Activated CD8-positive, alpha-beta T cell treated with anti-CD3 and anti-CD28 coated beads, Interleukin-2, amount 10 ng/mL, durations not matched to agents 7 days and 5 days (primary cell): Measurements from ENCODE around the gene AMN1. TPM values are rescaled to one million over a fixed set of nuclear protein-coding genes. Genes with fewer than 3 reads are reported as not detected.
"Not testable (repeated sequence)": the region's sequence is repeated elsewhere in the genome, so short reads cannot be mapped to it uniquely, and the experiment has no call there.

Experiments used
- ATAC-seq: fragments of 150-1000 bp; cut with Tn5 transposase; one replicate; pipeline ENCODE4 v1.10.0; 2021; ENCODE audit warnings: moderate library complexity
- CTCF ChIA-PET: fragments of 350-600 bp; sonication (Branson Sonifier 250); formaldehyde crosslinking; loops from one replicate; lab custom pipeline; 2021; ENCODE audit warnings: antibody characterized with exemption; lab: Charles Lee
- POLR2A ChIA-PET: fragments of 350-600 bp; sonication (Branson Sonifier 250); formaldehyde crosslinking; loops from one replicate; lab custom pipeline; 2021; ENCODE audit warnings: antibody characterized with exemption; lab: Charles Lee
- DNase-seq: peaks from one replicate; pipeline ENCODE4 v3.0.0-alpha.2; 2020
- H3K27ac Mint-ChIP-seq: one replicate; pipeline ENCODE4 v1.8.0; 2021; ENCODE audit warnings: mild to moderate bottlenecking, mixed read lengths
- H3K27me3 Mint-ChIP-seq: one replicate; pipeline ENCODE4 v1.8.0; 2021; ENCODE audit warnings: low read depth, mixed read lengths
- H3K36me3 Mint-ChIP-seq: one replicate; pipeline ENCODE4 v1.8.0; 2021; ENCODE audit warnings: low read depth, mixed read lengths
- H3K4me1 Mint-ChIP-seq: one replicate; pipeline ENCODE4 v1.8.0; 2021; ENCODE audit warnings: low read depth, mixed read lengths
- H3K4me3 Mint-ChIP-seq: one replicate; pipeline ENCODE4 v1.8.0; 2021; ENCODE audit warnings: mild to moderate bottlenecking, mixed read lengths
- H3K9me3 Mint-ChIP-seq: one replicate; pipeline ENCODE4 v1.8.0; 2022; ENCODE audit warnings: mixed read lengths; ENCODE audit not compliant: insufficient read depth
- total RNA-seq, 2 experiments: library from RNA; stranded (reverse); gene quantifications; one replicate each; pipeline ENCODE4 v1.2.3, GENCODE V29; 2021

Gene AMN1
- total RNA-seq = 1 to 10 TPM; 3.4 to 3.5 TPM

GRCh38 chr12:31728917-31729640 lies at the start of gene AMN1:
AMN1 (minus strand) TSS chr12:31729021; CDS start chr12:31729008, 13 bp downstream.
- Mint-ChIP-seq H3K9me3 (peaks cover 25% of the 10 kb centered on the region), H3K4me1 (peaks cover 51% of the 10 kb centered on the region)
- POLR2A ChIA-PET = interaction anchor here (0.5 to 3.0 kb wide), 17 partner anchors 8 to 231 kb away, joined by 3 to 25 read pairs (median 4); partner anchors contain the start of genes ETFBKMT and RESF1

GRCh38 chr12:31773867-31774266 lies 45.0 kb upstream of the AMN1 start:
- ChIA-PET POLR2A (no interaction called here), CTCF (no interaction called here)
- no peak for DNase-seq

More at GRCh38 chr12:31728917-31729640, at the start of gene AMN1:
- peak within 1 kb of the TSS; percentile 99 for H3K27ac Mint-ChIP-seq
- H3K36me3 Mint-ChIP-seq = peaks cover 45% of the 10 kb centered on the region
- DNase-seq = peak; percentile 99
- peak; percentile 97 for ATAC-seq
- H3K4me3 Mint-ChIP-seq = peak within 1 kb of the TSS; percentile 96
- CTCF ChIA-PET = interaction anchor here (0.7 to 1.4 kb wide), 11 partner anchors 17 to 409 kb away, joined by 3 to 6 read pairs (median 3); no protein-coding TSS in a partner anchor
- no peaks in the 10 kb centered on the region for H3K27me3 Mint-ChIP-seq

DNA sequence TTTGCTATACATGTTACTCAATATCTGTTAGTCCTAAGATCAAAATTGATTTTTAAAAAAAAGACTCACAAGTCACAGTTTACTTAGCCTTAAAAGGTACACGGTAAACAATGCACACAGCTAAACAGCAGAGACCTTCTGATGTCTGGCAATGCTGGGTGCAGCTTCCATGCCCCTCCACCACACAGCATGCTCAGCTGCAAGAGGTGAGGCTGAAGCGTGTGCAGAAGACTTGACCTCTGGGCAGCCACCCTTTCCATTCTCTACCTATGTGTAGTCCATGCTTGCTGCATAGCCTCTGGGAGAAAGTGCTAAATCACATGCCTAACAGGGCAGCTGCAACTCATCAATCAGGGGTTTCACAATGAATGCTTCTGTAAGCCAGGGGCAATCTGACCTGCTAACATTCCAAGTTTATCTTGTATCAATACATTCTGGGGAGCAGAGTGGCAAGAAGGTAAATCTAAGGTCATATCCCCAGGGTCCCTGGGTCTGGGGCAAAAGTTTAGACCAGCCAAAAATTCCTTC lies 44.5 kb upstream of the AMN1 start:
- POLR2A ChIA-PET = no interaction called here
- H3K9me3 Mint-ChIP-seq = no peaks in the 10 kb centered on the region
- no peaks in the 10 kb centered on the region for H3K36me3 Mint-ChIP-seq
- CTCF ChIA-PET = no interaction called here
- no peak overlapping the region for H3K27ac Mint-ChIP-seq
- no peak for DNase-seq
- H3K4me3 Mint-ChIP-seq = no peak overlapping the region
- peaks cover 8% of the 10 kb centered on the region for H3K4me1 Mint-ChIP-seq
- no peak for ATAC-seq
- H3K27me3 Mint-ChIP-seq = no peaks in the 10 kb centered on the region

More at GRCh38 chr12:31773867-31774266, 45.0 kb upstream of the AMN1 start:
- H3K4me3 Mint-ChIP-seq = no peak overlapping the region
- no peak for ATAC-seq
- no peaks in the 10 kb centered on the region for H3K36me3 Mint-ChIP-seq
- no peaks in the 10 kb centered on the region for H3K27me3 Mint-ChIP-seq
- H3K9me3 Mint-ChIP-seq = no peaks in the 10 kb centered on the region
- peaks cover 8% of the 10 kb centered on the region for H3K4me1 Mint-ChIP-seq
- no peak overlapping the region for H3K27ac Mint-ChIP-seq

DNA sequence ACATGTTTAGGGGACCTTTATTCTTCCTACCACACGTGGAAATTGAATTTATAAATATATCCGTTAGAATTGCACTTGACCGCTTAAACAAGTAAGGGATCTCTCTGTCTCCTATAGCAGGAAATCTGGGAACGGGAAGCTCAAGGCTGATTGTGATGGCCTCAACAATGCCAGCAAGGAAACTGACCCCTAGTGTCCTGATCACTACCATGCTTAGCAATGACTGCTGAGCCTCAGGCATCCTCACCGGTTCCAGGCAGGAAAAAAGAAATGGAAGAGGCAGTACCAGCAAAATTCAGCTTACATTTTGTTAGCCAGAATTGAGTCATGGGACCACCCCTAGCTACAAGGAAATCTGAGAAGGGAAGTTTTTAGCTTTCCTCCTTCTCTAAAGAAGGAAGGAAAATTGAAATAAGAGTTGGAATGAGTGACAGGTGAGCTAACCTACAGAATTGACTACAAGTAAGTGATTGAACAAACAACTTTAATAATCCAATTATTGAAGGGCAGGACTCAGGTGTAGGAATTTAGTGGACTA lies 43.9 kb upstream of the AMN1 start:
- Mint-ChIP-seq H3K36me3 (no peaks in the 10 kb centered on the region), H3K4me3 (no peak overlapping the region), H3K27me3 (no peaks in the 10 kb centered on the region), H3K27ac (no peak overlapping the region), H3K9me3 (no peaks in the 10 kb centered on the region), H3K4me1 (peaks cover 8% of the 10 kb centered on the region)
- POLR2A ChIA-PET = no interaction called here
- DNase-seq (no peak), ATAC-seq (no peak)
- CTCF ChIA-PET = no interaction called here

GRCh38 chr12:31772186-31772585 lies 43.4 kb upstream of the AMN1 start:
- Mint-ChIP-seq H3K4me3 (no peak overlapping the region), H3K36me3 (no peaks in the 10 kb centered on the region), H3K27ac (no peak overlapping the region), H3K4me1 (peaks cover 8% of the 10 kb centered on the region), H3K27me3 (no peaks in the 10 kb centered on the region), H3K9me3 (no peaks in the 10 kb centered on the region)
- DNase-seq (no peak), ATAC-seq (no peak)
- CTCF ChIA-PET = no interaction called here
- POLR2A ChIA-PET = no interaction called here

- CTCF ChIA-PET = interaction anchor here (0.7 to 1.2 kb wide), 2 partner anchors 8 to 115 kb away, joined by 3 read pairs; no protein-coding TSS in a partner anchor
- Mint-ChIP-seq H3K27ac (peak overlapping the region; percentile 10), H3K27me3 (no peaks in the 10 kb centered on the region), H3K36me3 (peaks cover 5% of the 10 kb centered on the region), H3K4me3 (no peak overlapping the region), H3K9me3 (peaks cover 10% of the 10 kb centered on the region), H3K4me1 (peaks cover 6% of the 10 kb centered on the region)
- POLR2A ChIA-PET = no interaction called here
- DNase-seq (no peak), ATAC-seq (no peak)
These were observed 39.2 kb upstream of the AMN1 start for GRCh38 chr12:31768046-31768445.

DNA sequence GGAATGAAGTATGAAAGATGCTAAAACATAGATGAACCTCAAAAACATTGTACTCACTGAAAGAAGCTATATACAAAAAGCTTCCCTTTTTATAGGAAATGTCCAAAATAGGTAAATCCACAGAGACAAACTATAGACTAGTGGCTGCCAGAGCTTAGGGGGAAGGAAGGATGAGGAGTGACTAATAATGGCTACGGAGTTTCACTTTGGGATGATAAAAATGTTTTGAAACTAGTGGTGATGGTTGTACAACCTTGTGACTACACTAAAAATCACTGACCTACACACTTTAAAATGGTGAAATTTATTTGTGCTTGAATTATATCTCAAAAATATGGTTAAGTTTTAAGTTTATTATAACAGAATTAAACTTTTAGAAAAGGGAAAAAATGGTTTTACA lies 37.1 kb upstream of the AMN1 start:
- Mint-ChIP-seq H3K4me1 (peaks cover 7% of the 10 kb centered on the region), H3K36me3 (peaks cover 5% of the 10 kb centered on the region), H3K9me3 (peaks cover 10% of the 10 kb centered on the region), H3K27ac (no peak overlapping the region), H3K4me3 (no peak overlapping the region), H3K27me3 (no peaks in the 10 kb centered on the region)
- DNase-seq = no peak
- no peak for ATAC-seq
- ChIA-PET POLR2A (interaction anchor here (0.5 kb wide), 1 partner anchor 113 kb away, joined by 3 read pairs; no protein-coding TSS in a partner anchor), CTCF (no interaction called here)

- POLR2A ChIA-PET = interaction anchor here (0.7 to 1.3 kb wide), 2 partner anchors 15 to 31 kb away, joined by 3 to 6 read pairs; partner anchors contain the start of gene AMN1
- no peak for ATAC-seq
- no peak overlapping the region for H3K4me3 Mint-ChIP-seq
- peaks cover 10% of the 10 kb centered on the region for H3K9me3 Mint-ChIP-seq
- peaks cover 3% of the 10 kb centered on the region for H3K36me3 Mint-ChIP-seq
- CTCF ChIA-PET = interaction anchor here (0.7 to 1.1 kb wide), 2 partner anchors 57 to 545 kb away, joined by 3 read pairs; no protein-coding TSS in a partner anchor
- no peak overlapping the region for H3K27ac Mint-ChIP-seq
- DNase-seq = no peak
- no peaks in the 10 kb centered on the region for H3K27me3 Mint-ChIP-seq
- peaks cover 7% of the 10 kb centered on the region for H3K4me1 Mint-ChIP-seq
These were observed 31.0 kb upstream of the AMN1 start for GRCh38 chr12:31759632-31760459.

DNA sequence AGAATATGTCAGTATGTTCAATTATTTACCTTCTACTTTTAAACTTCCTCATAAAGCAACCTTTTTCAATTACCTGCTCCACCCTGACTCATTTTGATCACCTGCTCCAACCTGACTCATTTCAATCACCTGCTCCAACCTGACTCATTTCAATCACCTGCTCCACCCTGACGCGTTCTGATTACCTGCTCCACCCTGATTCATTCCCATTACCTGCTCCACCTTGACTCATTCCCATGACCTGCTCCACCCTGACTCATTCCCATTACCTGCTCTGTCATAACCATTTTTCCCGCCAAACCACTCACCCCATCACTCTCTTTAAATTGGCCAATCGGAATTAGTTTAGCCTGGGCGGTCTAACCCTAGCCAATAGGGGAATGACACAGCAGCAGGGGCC lies 29.5 kb upstream of the AMN1 start:
- H3K9me3 Mint-ChIP-seq = not testable (repeated sequence)

DNA sequence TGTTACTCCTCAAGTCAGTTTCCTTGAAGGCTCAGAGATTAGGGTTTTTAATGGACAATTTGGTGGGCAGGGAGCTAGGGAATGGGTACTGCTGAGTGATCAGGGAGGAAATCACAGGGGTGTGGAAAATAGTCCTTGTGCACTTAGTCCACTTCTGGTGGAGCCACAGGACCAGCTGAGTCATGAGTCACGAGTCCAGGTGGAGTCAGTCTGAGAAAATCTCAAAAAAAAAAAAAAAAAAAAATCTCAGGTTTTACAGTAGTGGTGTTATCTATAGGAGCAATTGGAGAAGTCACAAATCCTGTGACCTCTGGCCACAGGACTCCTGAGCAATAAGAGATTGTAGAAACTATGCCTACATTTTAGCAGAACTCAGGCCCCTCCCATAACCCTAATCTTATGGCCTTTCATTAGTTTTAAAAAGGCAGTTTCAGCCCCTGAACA lies 28.2 kb upstream of the AMN1 start:
- peaks cover 7% of the 10 kb centered on the region for H3K4me1 Mint-ChIP-seq
- DNase-seq = no peak
- no peaks in the 10 kb centered on the region for H3K27me3 Mint-ChIP-seq
- H3K36me3 Mint-ChIP-seq = no peaks in the 10 kb centered on the region
- POLR2A ChIA-PET = no interaction called here
- H3K4me3 Mint-ChIP-seq = no peak overlapping the region
- no peak overlapping the region for H3K27ac Mint-ChIP-seq
- H3K9me3 Mint-ChIP-seq = no peaks in the 10 kb centered on the region
- ATAC-seq = no peak
- CTCF ChIA-PET = no interaction called here

More for the DNA sequence above, 29.5 kb upstream of the AMN1 start:
- H3K4me1 Mint-ChIP-seq, H3K36me3 Mint-ChIP-seq, H3K4me3 Mint-ChIP-seq, ATAC-seq, H3K27ac Mint-ChIP-seq, CTCF ChIA-PET, POLR2A ChIA-PET, DNase-seq, H3K27me3 Mint-ChIP-seq: not testable (repeated sequence)

DNA sequence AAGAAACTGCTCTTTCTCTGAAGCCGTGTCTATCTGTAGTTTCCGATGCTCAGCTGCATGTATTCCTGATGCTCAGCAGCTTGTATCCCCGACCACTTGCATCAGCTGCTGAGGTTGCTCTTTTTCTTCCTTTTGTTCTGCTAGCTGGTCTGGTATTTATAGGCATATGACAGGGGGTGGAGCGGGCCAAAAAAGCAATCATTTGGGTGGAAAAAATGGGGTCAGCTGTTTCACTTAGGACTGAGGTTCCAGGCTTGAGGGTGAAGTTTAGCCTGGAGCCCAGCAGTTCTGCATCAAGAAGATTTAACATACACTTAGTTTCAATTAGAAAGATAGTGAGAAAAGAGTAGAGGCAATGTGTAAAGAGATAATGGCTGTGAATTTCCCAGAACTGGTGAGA lies 23.6 kb upstream of the AMN1 start:
- H3K4me3 Mint-ChIP-seq = peak overlapping the region; percentile 8
- no peaks in the 10 kb centered on the region for H3K27me3 Mint-ChIP-seq
- peaks cover 19% of the 10 kb centered on the region for H3K36me3 Mint-ChIP-seq
- peaks cover 16% of the 10 kb centered on the region for H3K9me3 Mint-ChIP-seq
- ChIA-PET CTCF (no interaction called here), POLR2A (no interaction called here)
- ATAC-seq (peak; percentile 56), DNase-seq (no peak)
- peaks cover 36% of the 10 kb centered on the region for H3K4me1 Mint-ChIP-seq
- H3K27ac Mint-ChIP-seq = peak overlapping the region; percentile 79
